HepG2 (cell line): ENCODE data around the gene VTI1B. TPM values are rescaled to one million over a fixed set of nuclear protein-coding genes. Genes with fewer than 3 reads are reported as not detected.
A peak's percentile ranks its signal among the peaks of the same experiment; 100 is the strongest.

Experiments used
- ARID4A ChIP-seq: sonication (generic); formaldehyde crosslinking; IDR thresholded peaks from 2 replicates; pipeline ENCODE4 v1.5.0; 2020; ENCODE audit warnings: mild to moderate bottlenecking, missing genetic modification reagents, borderline replicate concordance
- ATF7 ChIP-seq, 2 experiments: fragments of 450-650 bp in 1 of 2; sonication (generic) in 1 of 2; formaldehyde crosslinking in 1 of 2; IDR thresholded peaks; 2 replicates each; pipeline versions ENCODE4 v1.4.0 to v1.6.1; 2016 to 2020; ENCODE audit warnings: antibody characterized with exemption in 1 of 2, mild to moderate bottlenecking in 1 of 2, missing genetic modification reagents in 1 of 2
- CCAR2 ChIP-seq: fragments of 200-400 bp; formaldehyde crosslinking; optimal IDR thresholded peaks from 2 replicates; pipeline ENCODE3; 2018; ENCODE audit warnings: low read depth, mild to moderate bottlenecking, low read length, moderate library complexity
- GATA4 ChIP-seq: sonication (generic); IDR thresholded peaks from 2 replicates; pipeline ENCODE4 v1.6.1; 2016; ENCODE audit warnings: antibody characterized with exemption, low read depth, borderline replicate concordance
- HCFC1 ChIP-seq: fragments of 150-350 bp; IDR thresholded peaks from 2 replicates; pipeline ENCODE4 v1.6.1; 2014; ENCODE audit warnings: low read depth, low read length
- HDAC6 ChIP-seq: fragments of 200-600 bp; sonication (generic); IDR thresholded peaks from 2 replicates; pipeline ENCODE4 v1.7.0; 2017; ENCODE audit warnings: mild to moderate bottlenecking, antibody characterized with exemption, low read length, low read depth
- IRF2 ChIP-seq: IDR thresholded peaks from 2 replicates; pipeline ENCODE4 v1.6.1; 2018; ENCODE audit warnings: missing genetic modification reagents, missing compliant biosample characterization
- MTA1 ChIP-seq: sonication (generic); formaldehyde crosslinking; IDR thresholded peaks from 2 replicates; pipeline ENCODE4 v1.4.0; 2020; ENCODE audit warnings: missing genetic modification reagents, mild to moderate bottlenecking, borderline replicate concordance
- NCOR1 ChIP-seq: fragments of 200-600 bp; sonication (generic); IDR thresholded peaks from 2 replicates; pipeline ENCODE4 v1.7.0; 2017; ENCODE audit warnings: antibody characterized with exemption, low read length, borderline replicate concordance
- NFATC3 ChIP-seq: sonication (generic); formaldehyde crosslinking; IDR thresholded peaks from 2 replicates; pipeline ENCODE4 v1.5.1; 2020; ENCODE audit warnings: mild to moderate bottlenecking, missing genetic modification reagents
- PAXIP1 ChIP-seq: sonication (generic); formaldehyde crosslinking; conservative IDR thresholded peaks from 2 replicates; pipeline ENCODE4 v1.4.0; 2020; ENCODE audit warnings: mild to moderate bottlenecking, missing genetic modification reagents, moderate library complexity
- POGZ ChIP-seq: sonication (generic); formaldehyde crosslinking; IDR thresholded peaks from 2 replicates; pipeline ENCODE4 v1.4.0; 2020; ENCODE audit warnings: mild to moderate bottlenecking, missing genetic modification reagents
- SAFB2 ChIP-seq: sonication (generic); formaldehyde crosslinking; IDR thresholded peaks from 2 replicates; pipeline ENCODE4 v1.5.1; 2020; ENCODE audit warnings: missing genetic modification reagents, low read depth, mild to moderate bottlenecking, borderline replicate concordance
- SAP130 ChIP-seq: IDR thresholded peaks from 2 replicates; pipeline ENCODE4 v1.6.1; 2016; ENCODE audit warnings: low read depth
- SKI ChIP-seq: fragments of 450-650 bp; IDR thresholded peaks from one replicate; pipeline ENCODE4 v1.6.1; 2018; ENCODE audit warnings: mild to moderate bottlenecking; ENCODE audit not compliant: partially characterized antibody
- SMAD1 ChIP-seq: sonication (generic); formaldehyde crosslinking; IDR thresholded peaks from 2 replicates; pipeline ENCODE4 v1.4.0; 2020; ENCODE audit warnings: missing genetic modification reagents, low read depth, mild to moderate bottlenecking, borderline replicate concordance
- STAT5B ChIP-seq: sonication (generic); formaldehyde crosslinking; IDR thresholded peaks from 2 replicates; pipeline ENCODE4 v1.4.0; 2020; ENCODE audit warnings: missing genetic modification reagents
- THYN1 ChIP-seq: sonication (generic); formaldehyde crosslinking; IDR thresholded peaks from 2 replicates; pipeline ENCODE4 v1.8.1; 2023; ENCODE audit warnings: low read depth, mild to moderate bottlenecking, moderate library complexity, missing genetic modification reagents, borderline replicate concordance
- TOPORS ChIP-seq: sonication (generic); formaldehyde crosslinking; IDR thresholded peaks from 2 replicates; pipeline ENCODE4 v1.8.0; 2023; ENCODE audit warnings: mild to moderate bottlenecking, missing genetic modification reagents
- TRIM24 ChIP-seq: sonication (generic); formaldehyde crosslinking; IDR thresholded peaks from 2 replicates; pipeline ENCODE4 v1.8.0; 2022; ENCODE audit warnings: mild to moderate bottlenecking, missing genetic modification reagents
- ZFP82 ChIP-seq: sonication (generic); formaldehyde crosslinking; IDR thresholded peaks from 2 replicates; pipeline ENCODE4 v1.5.1; 2020; ENCODE audit warnings: mild to moderate bottlenecking, missing genetic modification reagents, borderline replicate concordance
- ZNF143 ChIP-seq: sonication (generic); formaldehyde crosslinking; IDR thresholded peaks from 2 replicates; pipeline ENCODE4 v1.4.0; 2020; ENCODE audit warnings: missing genetic modification reagents
- ZNF432 ChIP-seq: sonication (generic); formaldehyde crosslinking; IDR thresholded peaks from 2 replicates; pipeline ENCODE4 v1.5.0; 2020; ENCODE audit warnings: missing genetic modification reagents, mild to moderate bottlenecking, borderline replicate concordance
- ZNF703 ChIP-seq: sonication (generic); formaldehyde crosslinking; IDR thresholded peaks from 2 replicates; pipeline ENCODE4 v1.5.1; 2020; ENCODE audit warnings: missing genetic modification reagents, mild to moderate bottlenecking, moderate library complexity, borderline replicate concordance
- ZNF776 ChIP-seq: sonication (generic); formaldehyde crosslinking; IDR thresholded peaks from 2 replicates; pipeline ENCODE4 v1.4.0; 2020; ENCODE audit warnings: mild to moderate bottlenecking, missing genetic modification reagents
- polyA plus RNA-seq, 8 experiments: library from polyadenylated mRNA; depleted of rRNA in 3 of 8; stranded (reverse) in 7 of 8; unstranded in 1 of 8; fragments of >200 nt; fragmentation: Illumina TruSeq in 4 of 8; extraction: Trizol in 4 of 8; gene quantifications; 2 replicates each; pipeline versions ENCODE4 v1.2.1 to v1.2.3, GENCODE V29; 2011 to 2016; ENCODE audit warnings: low read depth in 4 of 8, missing spikeins in 1 of 8, mixed read lengths in 1 of 8; ENCODE audit not compliant: insufficient read depth in 1 of 8
- total RNA-seq, 5 experiments: library from RNA; depleted of rRNA; stranded (reverse); fragments of >200 nt; fragmentation: Illumina TruSeq; extraction: Trizol; gene quantifications; 2 replicates each; pipeline ENCODE4 v1.2.3, GENCODE V29; 2016; ENCODE audit warnings: low read depth in 1 of 5

Gene VTI1B
- total and polyA plus RNA-seq, 2 of the 13 experiments (the other 11 are each of a cell fraction or from before 2014, with no cell fraction given), result 39.0 to 103 TPM

- TF ChIP-seq STAT5B (CRISPR knock-in tag) (no peak), TOPORS (no peak), ZNF432 (CRISPR knock-in tag) (no peak), ZNF776 (CRISPR knock-in tag) (no peak), POGZ (CRISPR knock-in tag) (no peak), IRF2 (CRISPR knock-in tag) (0 out of 2 replicates have a peak, but pooled peaks have one; percentile 40), CCAR2 (no peak), TRIM24 (CRISPR knock-in tag) (no peak), NCOR1 (no peak), HDAC6 (no peak), SAFB2 (CRISPR knock-in tag) (no peak), MTA1 (CRISPR knock-in tag) (no peak), SAP130 (CRISPR knock-in tag) (0 out of 2 replicates have a peak, but pooled peaks have one; percentile 35), SMAD1 (CRISPR knock-in tag) (no peak), ZNF143 (CRISPR knock-in tag) (peak; percentile 84), ARID4A (peak; percentile 17; the same call in 1 of the 2 replicates), THYN1 (CRISPR knock-in tag) (no peak), PAXIP1 (no peak), ZNF703 (CRISPR knock-in tag) (no peak), HCFC1 (peak; percentile 60; the same call in 1 of the 2 replicates), ZFP82 (CRISPR knock-in tag) (no peak), ATF7 (IDR thresholded peaks at IDR 0.05) (no peak), ATF7 (CRISPR knock-in tag; IDR thresholded peaks at IDR 0.05) (no peak), NFATC3 (CRISPR knock-in tag) (no peak), SKI (no peak), GATA4 (no peak)
Measured at GRCh38 chr14:67722293-67722692, 47.9 kb upstream of the VTI1B start (continued).
